Measurements from ENCODE around the gene MAP3K9.
"Not testable (repeated sequence)": the region's sequence is repeated elsewhere in the genome, so short reads cannot be mapped to it uniquely, and the experiment has no call there.

MAP3K9 gene

GRCh38 chr14:70809225-70810219 is at the start of gene MAP3K9:
TSS of gene MAP3K9 (minus strand) at chr14:70809513. CDS start at chr14:70809171, 342 bp downstream.
- DNase-seq (ENCODE audit: insufficient read length, low spot score), result peak; percentile 86
- peak; percentile 100 for FAIRE-seq

- DNase-seq (ENCODE audit: insufficient read length, low spot score) (no peak), FAIRE-seq (no peak)
Observed at GRCh38 chr14:70858641-70859040, 49.3 kb upstream of the MAP3K9 start.

GRCh38 chr14:70857496-70857890 is 48.2 kb upstream of the MAP3K9 start:
- DNase-seq (ENCODE audit: insufficient read length, low spot score) (no peak), FAIRE-seq (no peak)

- FAIRE-seq (peak; percentile 65), DNase-seq (ENCODE audit: insufficient read length, low spot score) (no peak)
Observed at GRCh38 chr14:70856851-70857495, 47.7 kb upstream of the MAP3K9 start.

- no peak for DNase-seq (ENCODE audit: insufficient read length, low spot score)
- FAIRE-seq, result no peak
Observed at GRCh38 chr14:70855486-70855885, 46.2 kb upstream of the MAP3K9 start.

GRCh38 chr14:70853658-70854057 is 44.3 kb upstream of the MAP3K9 start:
- FAIRE-seq, result not testable (repeated sequence)

GRCh38 chr14:70847406-70848090 is 38.2 kb upstream of the MAP3K9 start:
- no peak for FAIRE-seq
- no peak for DNase-seq (ENCODE audit: insufficient read length, low spot score)

More at GRCh38 chr14:70853658-70854057, 44.3 kb upstream of the MAP3K9 start:
- not testable (repeated sequence) for DNase-seq (ENCODE audit: insufficient read length, low spot score)

- FAIRE-seq, result no peak
- DNase-seq (ENCODE audit: insufficient read length, low spot score), result no peak
Observed at GRCh38 chr14:70845601-70846000, 36.3 kb upstream of the MAP3K9 start.

- FAIRE-seq (no peak), DNase-seq (ENCODE audit: insufficient read length, low spot score) (no peak)
Observed at GRCh38 chr14:70842851-70843462, 33.6 kb upstream of the MAP3K9 start.

- DNase-seq (ENCODE audit: insufficient read length, low spot score), result no peak
- no peak for FAIRE-seq
Observed at GRCh38 chr14:70838076-70838475, 28.8 kb upstream of the MAP3K9 start.

GRCh38 chr14:70836946-70837345 is 27.6 kb upstream of the MAP3K9 start:
- FAIRE-seq (no peak), DNase-seq (ENCODE audit: insufficient read length, low spot score) (no peak)

- no peak for FAIRE-seq
- no peak for DNase-seq (ENCODE audit: insufficient read length, low spot score)
Observed at GRCh38 chr14:70833884-70834283, 24.6 kb upstream of the MAP3K9 start.

GRCh38 chr14:70832561-70833305 is 23.4 kb upstream of the MAP3K9 start:
- no peak for DNase-seq (ENCODE audit: insufficient read length, low spot score)

GRCh38 chr14:70830998-70831781 is 21.9 kb upstream of the MAP3K9 start:
- FAIRE-seq (peak; percentile 21), DNase-seq (ENCODE audit: insufficient read length, low spot score) (no peak)

More at GRCh38 chr14:70832561-70833305, 23.4 kb upstream of the MAP3K9 start:
- no peak for FAIRE-seq

GRCh38 chr14:70828188-70828587 is 18.9 kb upstream of the MAP3K9 start:
- FAIRE-seq, result no peak
- DNase-seq (ENCODE audit: insufficient read length, low spot score), result no peak

- FAIRE-seq, result no peak
- DNase-seq (ENCODE audit: insufficient read length, low spot score), result no peak
Observed at GRCh38 chr14:70827752-70828151, 18.4 kb upstream of the MAP3K9 start.

GRCh38 chr14:70827347-70827746 is 18.0 kb upstream of the MAP3K9 start:
- DNase-seq (ENCODE audit: insufficient read length, low spot score) (no peak), FAIRE-seq (no peak)

GRCh38 chr14:70823281-70823680 is 14.0 kb upstream of the MAP3K9 start:
- FAIRE-seq (no peak), DNase-seq (ENCODE audit: insufficient read length, low spot score) (no peak)

- FAIRE-seq (peak; percentile 78), DNase-seq (ENCODE audit: insufficient read length, low spot score) (no peak)
Observed at GRCh38 chr14:70822530-70823185, 13.3 kb upstream of the MAP3K9 start.

Measured in GM19239 (cell line).